ENCODE results near the gene TTLL5. TPM values are rescaled to one million over a fixed set of nuclear protein-coding genes. Genes with fewer than 3 reads are reported as not detected.
A peak's percentile ranks its signal among the peaks of the same experiment; 100 is the strongest.

The TTLL5 gene
- total RNA-seq, 1 donor from 2014 or later = 29.6 TPM

DNA sequence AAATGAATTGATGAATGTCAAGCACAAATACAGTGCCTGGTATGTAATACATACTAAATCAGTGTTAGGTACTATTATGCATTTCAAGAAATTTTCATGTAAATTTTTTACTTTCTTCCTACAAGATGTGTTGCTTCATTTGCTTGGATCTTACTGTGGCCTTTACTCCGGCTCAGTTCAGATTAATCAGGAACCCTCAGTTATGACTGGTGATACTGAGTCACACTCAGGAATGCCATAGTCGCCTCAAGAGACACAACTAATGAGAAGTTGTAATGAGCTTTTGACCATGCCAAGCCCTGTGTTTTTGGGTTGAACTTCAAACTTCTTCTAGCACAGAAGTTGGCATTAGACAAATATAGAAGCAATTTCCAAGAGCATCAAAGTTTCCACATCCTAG, 224.8 kb downstream of the TTLL5 start:
- peaks cover 3% of the 10 kb centered on the region for H3K4me1 Mint-ChIP-seq (ENCODE audit: low read depth)
- no peak overlapping the region for H3K27ac Mint-ChIP-seq
- H3K27me3 Mint-ChIP-seq (ENCODE audit: low read depth) = no peaks in the 10 kb centered on the region
- H3K36me3 Mint-ChIP-seq (ENCODE audit: low read depth) = peaks cover 5% of the 10 kb centered on the region
- intact Hi-C loops (cut with micrococcal nuclease) = no loop called here
- no peak overlapping the region for H3K4me3 Mint-ChIP-seq (ENCODE audit: low read depth)
- no peaks in the 10 kb centered on the region for H3K9me3 Mint-ChIP-seq
- DNase-seq (ENCODE audit: low spot score) = no peak

DNA sequence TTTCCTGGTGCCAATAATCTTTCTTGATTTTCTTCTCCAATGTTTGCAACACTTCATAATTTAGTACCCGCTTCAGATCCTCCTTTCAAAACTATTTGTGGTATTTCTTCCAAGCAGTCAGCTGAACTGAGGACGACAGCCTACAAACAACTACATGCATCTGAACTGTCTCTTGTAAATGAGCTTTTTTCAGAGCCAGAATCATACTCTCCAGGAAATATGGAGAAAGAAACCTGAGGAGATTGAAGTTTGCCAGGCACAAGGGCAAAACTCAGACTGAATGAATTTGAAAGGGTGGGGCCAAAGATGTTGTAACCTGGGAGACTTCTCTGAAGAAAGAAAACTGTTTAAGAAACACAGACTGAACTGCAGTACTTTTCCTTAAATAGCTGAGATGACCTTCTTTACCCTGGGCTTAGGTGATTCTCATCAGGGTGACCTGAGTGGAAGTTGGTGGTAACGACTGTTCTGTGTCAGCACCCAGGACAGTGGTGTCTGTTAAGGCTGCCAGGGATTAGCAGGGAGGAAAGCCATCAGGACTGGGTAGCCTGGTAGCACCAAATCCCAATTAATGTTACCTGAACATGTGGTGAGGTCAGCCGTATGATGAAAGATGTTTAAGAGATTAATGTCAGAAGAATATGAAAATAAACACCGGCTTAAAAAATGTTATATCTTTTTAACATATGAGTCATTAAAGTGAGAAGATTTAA, 225.7 kb downstream of the TTLL5 start:
- peaks cover 3% of the 10 kb centered on the region for H3K4me1 Mint-ChIP-seq (ENCODE audit: low read depth)
- intact Hi-C loops (cut with micrococcal nuclease) = no loop called here
- H3K9me3 Mint-ChIP-seq = no peaks in the 10 kb centered on the region
- no peaks in the 10 kb centered on the region for H3K27me3 Mint-ChIP-seq (ENCODE audit: low read depth)
- no peak overlapping the region for H3K27ac Mint-ChIP-seq
- H3K4me3 Mint-ChIP-seq (ENCODE audit: low read depth) = no peak overlapping the region
- H3K36me3 Mint-ChIP-seq (ENCODE audit: low read depth) = peaks cover 5% of the 10 kb centered on the region
- DNase-seq (ENCODE audit: low spot score) = no peak

DNA sequence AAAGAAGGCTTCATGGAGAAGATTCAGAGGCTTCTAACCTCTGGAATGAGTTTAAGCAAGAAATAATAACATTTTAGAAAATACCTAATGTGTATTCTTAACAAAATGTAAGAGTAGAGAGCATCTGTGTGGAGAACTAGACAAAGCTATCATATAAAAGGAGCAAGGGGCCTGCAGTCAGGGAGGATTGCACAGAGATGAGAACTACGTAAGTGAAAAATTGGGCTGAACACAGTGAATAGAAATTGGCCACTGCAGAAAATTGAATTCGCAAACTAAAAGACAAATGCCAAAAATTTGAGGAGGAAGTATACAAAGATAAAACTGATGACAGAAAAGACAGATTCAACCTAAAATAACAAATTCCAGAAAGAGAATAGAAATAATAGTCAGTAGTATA, 227.9 kb downstream of the TTLL5 start:
- H3K27ac Mint-ChIP-seq = no peak overlapping the region
- H3K4me3 Mint-ChIP-seq (ENCODE audit: low read depth) = no peak overlapping the region
- peaks cover 4% of the 10 kb centered on the region for H3K36me3 Mint-ChIP-seq (ENCODE audit: low read depth)
- no peaks in the 10 kb centered on the region for H3K9me3 Mint-ChIP-seq
- no peak for DNase-seq (ENCODE audit: low spot score)
- no peaks in the 10 kb centered on the region for H3K4me1 Mint-ChIP-seq (ENCODE audit: low read depth)
- intact Hi-C loops (cut with micrococcal nuclease) = no loop called here
- no peaks in the 10 kb centered on the region for H3K27me3 Mint-ChIP-seq (ENCODE audit: low read depth)

DNA sequence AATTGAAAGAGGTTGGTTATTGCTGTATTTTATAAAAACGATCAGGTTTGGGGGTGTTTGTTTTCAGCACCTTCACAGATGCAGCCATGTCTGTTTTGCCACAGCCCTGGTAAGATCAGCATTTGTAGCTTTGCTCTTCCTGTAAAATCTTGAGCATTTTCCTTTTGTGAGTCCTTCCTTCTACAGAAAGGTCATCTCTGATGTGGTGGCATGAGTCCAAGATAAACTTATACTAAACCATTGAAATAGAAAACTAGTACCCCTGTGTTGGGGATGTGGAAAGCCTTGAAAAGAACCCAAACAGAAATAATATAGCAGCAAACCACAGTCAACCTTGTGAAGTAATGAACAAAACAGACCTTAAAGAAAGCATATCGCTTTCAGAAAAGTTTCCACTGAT, 235.3 kb downstream of the TTLL5 start:
- Mint-ChIP-seq H3K27me3 (ENCODE audit: low read depth) (no peaks in the 10 kb centered on the region), H3K9me3 (no peaks in the 10 kb centered on the region), H3K4me3 (ENCODE audit: low read depth) (no peak overlapping the region), H3K36me3 (ENCODE audit: low read depth) (no peaks in the 10 kb centered on the region), H3K4me1 (ENCODE audit: low read depth) (no peaks in the 10 kb centered on the region), H3K27ac (no peak overlapping the region)
- no peak for DNase-seq (ENCODE audit: low spot score)
- intact Hi-C loops (cut with micrococcal nuclease) = no loop called here

DNA sequence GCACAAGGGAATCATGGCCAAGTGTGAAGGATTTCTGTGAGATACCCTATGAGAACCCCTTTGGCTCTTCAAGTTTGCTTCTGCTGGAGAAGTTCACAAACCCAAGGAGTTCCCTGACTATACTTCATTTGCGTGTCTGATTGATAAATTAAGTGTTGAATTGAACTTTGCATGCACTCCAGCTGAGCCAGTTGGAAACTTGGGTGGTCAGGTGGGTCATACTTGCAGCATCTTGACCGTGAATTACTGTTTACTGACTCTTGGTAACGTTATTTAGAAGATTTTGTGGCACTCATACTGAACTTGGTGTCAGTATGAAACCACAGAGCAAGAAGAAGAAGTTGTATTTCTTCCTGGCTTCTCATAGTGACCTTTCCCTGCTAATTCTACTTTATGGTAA, 243.3 kb downstream of the TTLL5 start:
- DNase-seq (ENCODE audit: low spot score) = no peak
- Mint-ChIP-seq H3K27me3 (ENCODE audit: low read depth) (no peaks in the 10 kb centered on the region), H3K36me3 (ENCODE audit: low read depth) (no peaks in the 10 kb centered on the region), H3K4me1 (ENCODE audit: low read depth) (no peaks in the 10 kb centered on the region), H3K9me3 (no peaks in the 10 kb centered on the region), H3K4me3 (ENCODE audit: low read depth) (no peak overlapping the region), H3K27ac (no peak overlapping the region)
- intact Hi-C loops (cut with micrococcal nuclease) = no loop called here

DNA sequence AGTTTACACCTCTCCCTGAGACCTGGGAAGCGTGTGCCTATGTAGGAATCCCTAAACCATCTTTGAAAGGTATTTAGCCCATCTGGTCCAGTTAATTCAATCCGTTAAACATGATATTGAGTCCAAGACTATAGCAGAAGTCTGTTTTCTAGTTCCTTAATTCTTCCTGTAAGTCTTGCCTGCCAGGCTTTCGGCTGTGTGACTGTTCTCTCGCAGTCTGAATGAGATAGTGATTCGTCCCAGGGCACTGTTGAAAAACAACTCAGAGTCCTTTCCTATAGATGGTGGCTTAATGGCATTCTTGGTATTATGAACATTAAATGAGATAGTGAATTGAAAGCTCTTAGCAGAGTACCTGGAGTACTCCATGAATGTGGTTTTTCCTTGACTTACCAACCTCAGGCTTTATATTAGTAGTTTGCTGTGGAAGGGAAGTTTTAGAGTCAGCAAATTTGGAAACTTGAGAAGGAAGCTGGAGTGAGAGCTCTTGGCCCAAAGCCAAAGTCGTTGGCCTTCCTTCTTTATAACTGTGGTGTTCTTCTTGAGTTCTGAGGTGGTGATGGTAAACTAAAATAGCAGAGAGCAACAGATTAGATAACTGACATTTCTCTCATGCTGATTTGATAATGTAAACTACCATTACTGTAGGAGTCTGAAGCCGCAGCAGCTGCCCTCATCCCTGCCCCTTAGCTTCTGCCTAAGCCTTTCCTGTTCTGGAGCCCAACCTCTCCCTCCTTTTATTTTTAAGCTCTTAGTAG, 244.3 kb downstream of the TTLL5 start:
- no peak for DNase-seq (ENCODE audit: low spot score)
- H3K36me3 Mint-ChIP-seq (ENCODE audit: low read depth) = no peaks in the 10 kb centered on the region
- no peak overlapping the region for H3K27ac Mint-ChIP-seq
- no peaks in the 10 kb centered on the region for H3K9me3 Mint-ChIP-seq
- H3K4me3 Mint-ChIP-seq (ENCODE audit: low read depth) = no peak overlapping the region
- intact Hi-C loops (cut with micrococcal nuclease) = no loop called here
- no peaks in the 10 kb centered on the region for H3K27me3 Mint-ChIP-seq (ENCODE audit: low read depth)
- no peaks in the 10 kb centered on the region for H3K4me1 Mint-ChIP-seq (ENCODE audit: low read depth)

DNA sequence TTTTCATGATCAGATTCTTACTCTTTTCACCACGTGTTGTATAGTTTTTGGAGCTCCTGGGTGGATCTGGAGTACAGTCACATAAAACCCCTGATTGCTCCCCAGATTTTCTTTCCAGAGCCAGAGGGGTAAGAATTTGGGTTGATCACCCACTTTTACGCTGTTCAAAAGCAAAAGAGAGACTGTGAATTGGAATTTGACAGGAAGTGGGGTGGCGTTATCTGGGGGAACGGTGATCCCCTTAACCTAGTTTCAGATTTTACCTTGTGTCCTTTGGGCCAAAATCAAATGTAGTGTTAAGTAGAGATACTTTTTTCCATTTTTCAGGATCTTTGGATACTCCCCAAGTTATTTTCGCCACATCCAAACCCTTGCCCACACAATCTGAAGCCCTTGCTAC, 245.2 kb downstream of the TTLL5 start:
- no peak overlapping the region for H3K27ac Mint-ChIP-seq
- DNase-seq (ENCODE audit: low spot score) = no peak
- H3K9me3 Mint-ChIP-seq = no peaks in the 10 kb centered on the region
- no peaks in the 10 kb centered on the region for H3K27me3 Mint-ChIP-seq (ENCODE audit: low read depth)
- no peaks in the 10 kb centered on the region for H3K4me1 Mint-ChIP-seq (ENCODE audit: low read depth)
- no peaks in the 10 kb centered on the region for H3K36me3 Mint-ChIP-seq (ENCODE audit: low read depth)
- intact Hi-C loops (cut with micrococcal nuclease) = loop anchor here (1.0 kb wide), 1 partner anchor 76 kb away; no protein-coding TSS in a partner anchor
- H3K4me3 Mint-ChIP-seq (ENCODE audit: low read depth) = no peak overlapping the region

DNA sequence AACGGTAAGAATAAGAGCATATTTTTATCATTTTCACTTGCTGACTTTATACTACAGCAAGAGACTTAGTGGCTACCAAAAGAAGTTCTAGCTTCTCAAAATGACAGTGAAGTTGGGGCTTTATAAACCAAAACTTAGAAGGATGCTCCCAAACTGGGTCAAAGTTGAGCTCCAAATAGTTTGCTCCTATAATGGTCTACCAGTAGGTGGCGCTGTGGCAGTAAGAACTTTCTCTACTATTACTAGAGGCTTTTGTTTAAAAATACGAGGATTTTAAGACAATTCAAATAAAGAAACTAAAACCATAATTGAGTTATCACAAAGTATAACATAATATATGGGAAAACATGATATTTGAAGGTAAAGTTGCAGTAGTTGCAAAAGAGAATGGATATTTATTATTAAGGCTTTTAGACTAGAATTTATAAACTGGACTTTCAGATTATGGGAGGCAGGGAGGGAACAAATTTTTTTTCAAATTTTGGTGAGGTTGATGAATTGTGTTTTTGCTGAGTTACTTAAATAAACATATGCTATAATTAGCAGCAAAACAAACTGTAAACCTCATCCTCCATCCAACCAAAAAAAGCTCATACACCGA, 245.7 kb downstream of the TTLL5 start:
- Mint-ChIP-seq H3K9me3 (no peaks in the 10 kb centered on the region), H3K27ac (no peak overlapping the region), H3K4me3 (ENCODE audit: low read depth) (no peak overlapping the region), H3K36me3 (ENCODE audit: low read depth) (no peaks in the 10 kb centered on the region), H3K27me3 (ENCODE audit: low read depth) (no peaks in the 10 kb centered on the region), H3K4me1 (ENCODE audit: low read depth) (no peaks in the 10 kb centered on the region)
- intact Hi-C loops (cut with micrococcal nuclease) = loop anchor here (1.0 kb wide), 1 partner anchor 76 kb away; no protein-coding TSS in a partner anchor
- peak; percentile 37 for DNase-seq (ENCODE audit: low spot score)

DNA sequence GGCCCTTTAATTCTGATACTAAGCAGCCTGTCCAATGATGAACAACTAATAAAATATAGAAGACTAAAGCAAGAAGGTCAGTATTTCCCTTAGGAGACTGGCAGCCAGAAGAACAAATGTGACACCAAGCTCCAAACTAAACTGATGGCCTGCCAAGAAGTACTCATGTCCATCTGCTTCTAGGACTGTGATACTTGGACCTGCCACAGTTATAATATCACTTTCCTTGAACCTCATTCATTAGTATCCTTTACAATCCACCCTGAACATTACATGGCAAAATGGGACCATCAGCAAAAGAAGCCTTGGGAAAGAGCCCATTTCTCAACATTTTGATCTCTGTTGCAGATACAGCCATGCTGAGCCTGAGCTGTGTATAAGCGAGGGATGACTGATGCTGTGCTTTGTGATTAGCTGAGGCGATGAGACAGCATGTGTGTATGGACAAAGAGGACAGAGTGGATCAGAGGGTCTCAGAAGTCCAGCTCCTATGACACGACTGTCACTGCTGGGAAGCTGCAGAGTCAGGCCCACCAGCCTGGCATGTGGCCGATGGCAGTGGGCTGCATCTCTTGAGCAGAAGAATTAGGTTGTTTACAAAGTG, 246.8 kb downstream of the TTLL5 start:
- no peak for DNase-seq (ENCODE audit: low spot score)
- H3K4me3 Mint-ChIP-seq (ENCODE audit: low read depth) = no peak overlapping the region
- H3K9me3 Mint-ChIP-seq = no peaks in the 10 kb centered on the region
- intact Hi-C loops (cut with micrococcal nuclease) = no loop called here
- H3K27ac Mint-ChIP-seq = no peak overlapping the region
- H3K4me1 Mint-ChIP-seq (ENCODE audit: low read depth) = no peaks in the 10 kb centered on the region
- no peaks in the 10 kb centered on the region for H3K27me3 Mint-ChIP-seq (ENCODE audit: low read depth)
- no peaks in the 10 kb centered on the region for H3K36me3 Mint-ChIP-seq (ENCODE audit: low read depth)

DNA sequence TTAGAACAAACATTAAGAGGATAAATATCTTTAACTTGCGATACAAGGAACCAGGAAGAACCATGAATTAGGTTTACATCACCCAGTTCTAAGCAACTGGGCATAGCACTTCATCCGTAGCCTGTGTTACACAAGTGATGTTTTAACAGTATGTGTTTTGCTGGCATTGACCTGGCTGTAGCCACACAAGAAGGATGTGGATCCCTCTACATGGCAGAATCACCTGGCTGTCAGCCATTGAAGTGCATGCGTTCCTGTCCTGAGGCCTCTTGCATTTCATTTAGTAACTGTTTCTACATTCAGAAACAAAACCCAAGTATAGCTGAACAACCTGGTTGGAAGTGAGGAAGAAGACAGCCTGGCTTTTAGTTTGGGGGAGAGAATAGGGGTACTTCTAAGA, 248.6 kb downstream of the TTLL5 start:
- intact Hi-C loops (cut with micrococcal nuclease) = no loop called here
- Mint-ChIP-seq H3K27ac (no peak overlapping the region), H3K9me3 (no peaks in the 10 kb centered on the region), H3K27me3 (ENCODE audit: low read depth) (no peaks in the 10 kb centered on the region), H3K36me3 (ENCODE audit: low read depth) (no peaks in the 10 kb centered on the region), H3K4me3 (ENCODE audit: low read depth) (no peak overlapping the region), H3K4me1 (ENCODE audit: low read depth) (no peaks in the 10 kb centered on the region)
- DNase-seq (ENCODE audit: low spot score) = no peak

DNA sequence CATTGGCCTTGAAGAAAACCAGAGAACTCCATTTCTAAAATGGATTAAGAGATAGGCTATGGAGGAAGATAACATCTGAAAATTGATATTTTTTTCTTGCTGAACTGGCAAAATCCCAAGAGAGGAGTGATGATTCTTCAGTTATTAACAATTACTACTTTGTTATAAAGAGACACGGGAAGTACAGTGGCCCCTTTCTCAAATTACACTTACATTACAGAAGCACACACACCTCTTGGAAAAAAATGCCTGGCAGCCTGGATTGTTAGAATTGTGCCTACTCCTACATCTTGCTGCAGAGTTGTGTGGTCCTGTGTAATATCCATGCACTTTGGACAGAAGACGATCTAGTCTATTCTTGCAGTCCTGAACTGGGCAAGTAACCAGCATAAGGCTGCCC, 249.0 kb downstream of the TTLL5 start:
- H3K27ac Mint-ChIP-seq = no peak overlapping the region

DNA sequence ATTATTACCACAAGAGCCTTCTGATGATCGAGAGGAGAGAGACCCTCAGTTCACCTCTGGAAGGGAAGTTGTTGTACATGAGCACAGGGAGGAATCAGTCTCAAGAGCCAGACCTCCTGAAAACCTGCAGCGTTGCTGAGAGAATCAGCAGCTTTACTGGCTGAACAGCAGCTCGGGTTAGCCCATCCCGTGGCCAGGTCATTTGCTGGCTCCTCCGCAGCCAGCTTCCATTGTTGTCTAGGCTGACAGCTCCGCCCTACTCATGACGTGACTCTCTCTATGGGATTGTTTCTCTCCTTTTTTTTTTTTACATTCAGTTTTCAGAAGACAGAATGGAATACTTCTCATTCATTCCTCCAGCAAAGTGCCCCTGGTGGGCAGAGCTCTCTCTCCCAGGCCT, 250.8 kb downstream of the TTLL5 start:
- intact Hi-C loops (cut with micrococcal nuclease) = no loop called here
- H3K27ac Mint-ChIP-seq = no peak overlapping the region
- no peaks in the 10 kb centered on the region for H3K27me3 Mint-ChIP-seq (ENCODE audit: low read depth)
- no peaks in the 10 kb centered on the region for H3K9me3 Mint-ChIP-seq
- no peak overlapping the region for H3K4me3 Mint-ChIP-seq (ENCODE audit: low read depth)
- DNase-seq (ENCODE audit: low spot score) = no peak
- no peaks in the 10 kb centered on the region for H3K4me1 Mint-ChIP-seq (ENCODE audit: low read depth)
- no peaks in the 10 kb centered on the region for H3K36me3 Mint-ChIP-seq (ENCODE audit: low read depth)

More for the DNA sequence above, 249.0 kb downstream of the TTLL5 start:
- intact Hi-C loops (cut with micrococcal nuclease) = no loop called here
- DNase-seq (ENCODE audit: low spot score) = no peak
- Mint-ChIP-seq H3K27me3 (ENCODE audit: low read depth) (no peaks in the 10 kb centered on the region), H3K36me3 (ENCODE audit: low read depth) (no peaks in the 10 kb centered on the region), H3K4me3 (ENCODE audit: low read depth) (no peak overlapping the region), H3K9me3 (no peaks in the 10 kb centered on the region), H3K4me1 (ENCODE audit: low read depth) (no peaks in the 10 kb centered on the region)

DNA sequence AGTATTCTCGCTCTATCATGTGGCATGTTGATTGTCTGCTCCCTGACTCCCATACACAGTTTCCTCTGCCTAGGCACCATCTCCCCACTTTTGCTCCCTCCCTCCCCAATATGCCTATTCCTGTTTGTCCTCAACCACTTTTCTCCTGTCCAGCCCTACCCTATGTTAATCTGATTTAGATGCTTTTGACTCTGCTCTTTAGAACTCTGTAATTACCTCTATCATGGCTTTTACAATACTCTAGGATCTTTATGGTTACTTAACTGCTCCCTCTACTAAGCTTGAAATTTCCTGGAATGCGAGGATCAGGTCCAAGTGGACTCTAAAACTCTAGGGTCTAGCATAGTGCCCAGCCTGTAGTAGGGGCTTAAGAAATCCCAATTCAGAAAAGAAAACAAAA, 252.1 kb downstream of the TTLL5 start:
- H3K4me1 Mint-ChIP-seq (ENCODE audit: low read depth) = no peaks in the 10 kb centered on the region
- H3K27ac Mint-ChIP-seq = no peak overlapping the region

More for the DNA sequence above, 252.1 kb downstream of the TTLL5 start:
- DNase-seq (ENCODE audit: low spot score) = no peak
- no peak overlapping the region for H3K4me3 Mint-ChIP-seq (ENCODE audit: low read depth)
- no peaks in the 10 kb centered on the region for H3K27me3 Mint-ChIP-seq (ENCODE audit: low read depth)
- H3K9me3 Mint-ChIP-seq = no peaks in the 10 kb centered on the region
- no peaks in the 10 kb centered on the region for H3K36me3 Mint-ChIP-seq (ENCODE audit: low read depth)
- intact Hi-C loops (cut with micrococcal nuclease) = no loop called here

Measured in activated T-helper 2 cell treated with anti-CD3 and anti-CD28 coated beads, Interferon-gamma antibody, Interleukin-2, Interleukin-4, amounts not matched to agents 10 μg/mL and 5 μg/mL and 100 μg/mL, durations not matched to agents 14 hours and 24 hours and 36 hours (primary cell).